ENCODE results near the gene UBE2O.

Gene UBE2O

GRCh38 chr17:76452660-76453430 lies at the start of gene UBE2O:
UBE2O (minus strand) TSS chr17:76453152; CDS start chr17:76453141, 11 bp downstream.
- peak; percentile 73 for DNase-seq

- no peak for DNase-seq
These were observed 48.9 kb upstream of the UBE2O start for GRCh38 chr17:76501827-76502307.

- DNase-seq: peak; percentile 18
These were observed 48.3 kb upstream of the UBE2O start, which contains the start of gene RHBDF2 for GRCh38 chr17:76501018-76501826. RHBDF2 (minus strand) TSS chr17:76501423; CDS start chr17:76481524, 19,899 bp downstream.

- no peak for DNase-seq
These were observed 47.7 kb upstream of the UBE2O start for GRCh38 chr17:76500747-76501017.

GRCh38 chr17:76500074-76500746 lies 47.3 kb upstream of the UBE2O start:
- peak; percentile 9 for DNase-seq

GRCh38 chr17:76499267-76499667 lies 46.3 kb upstream of the UBE2O start:
- no peak for DNase-seq

GRCh38 chr17:76498876-76499251 lies 45.9 kb upstream of the UBE2O start:
- no peak for DNase-seq

GRCh38 chr17:76497979-76498875 lies 45.3 kb upstream of the UBE2O start:
- peak; percentile 74 for DNase-seq

- no peak for DNase-seq
These were observed 44.7 kb upstream of the UBE2O start for GRCh38 chr17:76497699-76497978.

GRCh38 chr17:76496464-76496863 lies 43.5 kb upstream of the UBE2O start:
- DNase-seq: no peak

GRCh38 chr17:76495663-76496400 lies 42.9 kb upstream of the UBE2O start:
- DNase-seq: no peak

GRCh38 chr17:76493505-76494167 lies 40.7 kb upstream of the UBE2O start:
- no peak for DNase-seq

GRCh38 chr17:76492989-76493501 lies 40.1 kb upstream of the UBE2O start:
- DNase-seq: no peak

- no peak for DNase-seq
These were observed 39.4 kb upstream of the UBE2O start for GRCh38 chr17:76492123-76492988.

GRCh38 chr17:76491271-76492122 lies 38.5 kb upstream of the UBE2O start:
- no peak for DNase-seq

GRCh38 chr17:76490112-76490710 lies 37.3 kb upstream of the UBE2O start:
- DNase-seq: no peak

- no peak for DNase-seq
These were observed 34.7 kb upstream of the UBE2O start for GRCh38 chr17:76487451-76488192.

- no peak for DNase-seq
These were observed 32.6 kb upstream of the UBE2O start for GRCh38 chr17:76485569-76485968.

All from DMS 273 treated with DMSO at 0.1 percent for 48 hours (cell line).